C4-2B (cell line): ENCODE measurements around the gene WNT4.

Source experiments
- CTCF ChIP-seq: fragments of 450-650 bp; conservative IDR thresholded peaks from 2 replicates; pipeline ENCODE4 v1.5.1; 2017; ENCODE audit warnings: mild to moderate bottlenecking
- ZFX ChIP-seq: fragments of 450-650 bp; IDR thresholded peaks from 2 replicates; pipeline ENCODE4 v1.6.1; 2017

GRCh38 chr1:22186311-22186710 is 43.4 kb upstream of the WNT4 start:
- no peak for TF ChIP-seq CTCF
- no peak for TF ChIP-seq ZFX
